CD4-positive, alpha-beta memory T cell (primary cell): ENCODE results near the gene EIPR1. TPM values are rescaled to one million over a fixed set of nuclear protein-coding genes. Genes with fewer than 3 reads are reported as not detected.

ENCODE experiments used
- CTCF ChIA-PET: fragments of 350-600 bp; sonication (Branson Sonifier 250); formaldehyde crosslinking; loops from one replicate; lab custom pipeline; 2021; ENCODE audit warnings: inconsistent platforms; ENCODE audit not compliant: partially characterized antibody; lab: Charles Lee
- POLR2A ChIA-PET: fragments of 350-600 bp; sonication (Branson Sonifier 250); formaldehyde crosslinking; loops from one replicate; lab custom pipeline; 2021; ENCODE audit not compliant: partially characterized antibody; lab: Charles Lee
- DNase-seq, 5 donors: peaks; one replicate each; pipeline versions ENCODE4 v3.0.0 to v3.0.0-alpha.2; 2020 to 2022; ENCODE audit warnings: mixed read lengths in 1 of 5
- H3K27ac ChIP-seq: one replicate; pipeline ENCODE4 v1.7.0; 2013; ENCODE audit warnings: low read depth, low read length
- H3K27me3 ChIP-seq: 2 replicates; pipeline ENCODE4 v1.7.0; 2013; ENCODE audit warnings: mild to moderate bottlenecking, low read length, moderate library complexity; ENCODE audit not compliant: insufficient read depth
- H3K36me3 ChIP-seq: 2 replicates; pipeline ENCODE4 v1.7.0; 2013; ENCODE audit warnings: mild to moderate bottlenecking, low read length, moderate library complexity; ENCODE audit not compliant: insufficient read depth
- H3K4me1 ChIP-seq: 2 replicates; pipeline ENCODE4 v1.7.0; 2013; ENCODE audit warnings: mild to moderate bottlenecking, low read length, moderate library complexity; ENCODE audit not compliant: insufficient read depth
- H3K4me3 ChIP-seq, 2 donors: one replicate each; pipeline ENCODE4 v1.7.0; 2013; ENCODE audit warnings: low read length in 2 of 2, mild to moderate bottlenecking in 1 of 2
- H3K9me3 ChIP-seq, 2 donors: one replicate each; pipeline ENCODE4 v1.7.0; 2013; ENCODE audit warnings: low read length in 2 of 2, control low read depth in 1 of 2; ENCODE audit not compliant: control insufficient read depth in 1 of 2
- H3K27ac Mint-ChIP-seq, 7 donors: one replicate each; pipeline ENCODE4 v1.8.0; 2020 to 2021; ENCODE audit warnings: mixed read lengths in 7 of 7, mild to moderate bottlenecking in 6 of 7, inconsistent platforms in 3 of 7, moderate library complexity in 3 of 7
- H3K27me3 Mint-ChIP-seq, 2 donors: one replicate each; pipeline ENCODE4 v1.8.0; 2020 to 2021; ENCODE audit warnings: mixed read lengths in 2 of 2
- H3K36me3 Mint-ChIP-seq, 2 donors: one replicate each; pipeline ENCODE4 v1.8.0; 2020 to 2021; ENCODE audit warnings: mixed read lengths in 2 of 2, inconsistent platforms in 1 of 2, mild to moderate bottlenecking in 1 of 2
- H3K4me1 Mint-ChIP-seq, 4 donors: one replicate each; pipeline ENCODE4 v1.8.0; 2020 to 2021; ENCODE audit warnings: mixed read lengths in 4 of 4, mild to moderate bottlenecking in 1 of 4
- H3K4me3 Mint-ChIP-seq, 8 donors: one replicate each; pipeline ENCODE4 v1.8.0; 2020 to 2021; ENCODE audit warnings: mixed read lengths in 8 of 8, mild to moderate bottlenecking in 7 of 8, moderate library complexity in 6 of 8, inconsistent platforms in 3 of 8
- H3K9me3 Mint-ChIP-seq, 8 donors: one replicate each; pipeline ENCODE4 v1.8.0; 2020 to 2021; ENCODE audit warnings: mixed read lengths in 8 of 8, mild to moderate bottlenecking in 5 of 8, inconsistent platforms in 3 of 8, moderate library complexity in 1 of 8
- intact Hi-C: fragments of 100-400 bp; cut with micrococcal nuclease; formaldehyde crosslinking; loops from one replicate; pipeline ENCODE4 v1.15.1; 2023
- polyA plus RNA-seq, 2 donors: library from polyadenylated mRNA; unstranded; fragments of 300-500 nt; fragmentation: Illumina TruSeq; gene quantifications; one replicate each; pipeline ENCODE4 v1.2.3, GENCODE V29; 2021
- total RNA-seq, 2 experiments: library from RNA; stranded (reverse); gene quantifications; one replicate each; pipeline ENCODE4 v1.2.3, GENCODE V29; 2021

The EIPR1 gene
- total and polyA plus RNA-seq, 4 experiments from 2014 or later, result 18.2 to 48.0 (median 26.2) TPM

DNA sequence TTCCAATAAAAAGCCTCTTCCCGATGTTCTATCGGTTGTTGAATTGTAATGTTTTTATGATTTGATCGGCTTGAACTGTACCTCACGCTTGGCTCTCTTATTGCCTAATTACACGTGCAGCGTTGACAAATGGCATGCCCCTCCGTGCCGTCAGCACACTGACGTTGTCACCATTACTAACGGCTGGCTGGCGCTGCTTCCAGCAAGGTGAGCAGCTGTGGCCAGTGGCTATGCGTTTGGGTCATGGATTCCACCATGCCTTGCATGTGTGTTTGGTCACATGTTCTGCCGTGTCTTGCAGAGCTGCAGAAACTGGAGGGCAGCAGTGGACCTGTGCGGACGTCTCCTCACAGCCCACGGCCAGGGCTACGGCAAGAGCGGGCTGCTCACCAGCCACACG is 44.0 kb upstream of the EIPR1 start:
- Histone ChIP-seq H3K27ac (no peak overlapping the region), H3K4me1 (no peaks in the 10 kb centered on the region), H3K27me3 (no peaks in the 10 kb centered on the region), H3K9me3 (no peaks in the 10 kb centered on the region), H3K36me3 (peaks cover 34% of the 10 kb centered on the region), H3K4me3 (no peak overlapping the region)
- no peak for DNase-seq
- Mint-ChIP-seq H3K4me1 (peaks cover 3 to 6% (median 5%) of the 10 kb centered on the region in 4 donors), H3K27me3 (no peaks in the 10 kb centered on the region), H3K4me3 (no peak overlapping the region), H3K36me3 (peaks cover 40 to 69% of the 10 kb centered on the region in 2 donors), H3K27ac (no peak overlapping the region), H3K9me3 (no peaks in the 10 kb centered on the region)
- ChIA-PET POLR2A (no interaction called here), CTCF (interaction anchor here (1.0 to 7.7 kb wide), 6 partner anchors 8 to 231 kb away, joined by 3 to 109 read pairs (median 7); partner anchors contain the start of gene TRAPPC12)
- intact Hi-C loops, result no loop called here

DNA sequence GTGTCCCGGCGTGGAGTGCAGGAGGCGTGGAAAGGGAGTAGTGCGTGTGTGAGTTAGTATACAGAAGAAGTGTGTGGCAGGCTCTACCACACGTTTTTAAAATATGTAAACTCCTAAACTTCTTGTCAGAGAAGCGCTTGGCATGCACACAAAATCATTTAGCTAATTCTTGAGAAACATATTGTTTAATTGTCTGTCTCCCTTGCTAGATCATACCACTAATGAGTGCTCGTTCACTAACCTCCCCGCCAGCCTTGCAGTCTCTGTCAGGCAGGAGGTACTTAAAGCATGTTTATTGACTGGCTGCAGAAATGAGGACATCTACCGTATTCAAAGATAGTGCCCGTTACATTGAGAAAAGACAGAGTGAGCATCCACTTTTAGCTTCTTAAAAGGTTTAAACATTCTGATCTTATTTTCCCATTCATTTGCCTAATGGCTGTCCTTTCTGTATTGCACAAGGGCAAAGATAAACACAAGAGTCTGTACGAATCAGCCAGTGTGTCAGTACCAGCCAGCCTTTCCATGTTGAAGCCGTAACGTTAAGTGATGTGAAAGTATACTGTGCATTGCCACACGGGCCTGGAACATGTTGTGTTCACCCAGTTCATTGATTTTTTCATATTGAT is 43.3 kb upstream of the EIPR1 start:
- Mint-ChIP-seq H3K36me3 (peaks cover 40 to 68% of the 10 kb centered on the region in 2 donors), H3K4me3 (no peak overlapping the region), H3K9me3 (no peaks in the 10 kb centered on the region), H3K27me3 (no peaks in the 10 kb centered on the region), H3K4me1 (peaks cover 4 to 6% (median 5%) of the 10 kb centered on the region in 4 donors), H3K27ac (peak overlapping the region in 1 of 7 donors; percentile 43)
- H3K4me1 ChIP-seq, result no peaks in the 10 kb centered on the region
- POLR2A ChIA-PET, result no interaction called here
- intact Hi-C loops, result no loop called here
- no peak for DNase-seq
- peaks cover 27% of the 10 kb centered on the region for H3K36me3 ChIP-seq
- CTCF ChIA-PET, result interaction anchor here (1.0 to 7.7 kb wide), 5 partner anchors 8 to 232 kb away, joined by 3 to 109 read pairs (median 6); no protein-coding TSS in a partner anchor
- no peaks in the 10 kb centered on the region for H3K27me3 ChIP-seq
- no peak overlapping the region for H3K27ac ChIP-seq
- H3K9me3 ChIP-seq, result no peaks in the 10 kb centered on the region
- H3K4me3 ChIP-seq, result no peak overlapping the region

- Mint-ChIP-seq H3K27me3 (no peaks in the 10 kb centered on the region), H3K4me3 (no peak overlapping the region), H3K9me3 (no peaks in the 10 kb centered on the region), H3K27ac (peak overlapping the region in 1 of 7 donors; percentile 70), H3K4me1 (peaks cover 5 to 6% (median 5%) of the 10 kb centered on the region in 4 donors), H3K36me3 (peaks cover 35 to 64% of the 10 kb centered on the region in 2 donors)
- Histone ChIP-seq H3K4me3 (no peak overlapping the region), H3K4me1 (no peaks in the 10 kb centered on the region), H3K36me3 (peaks cover 25% of the 10 kb centered on the region), H3K9me3 (no peaks in the 10 kb centered on the region), H3K27ac (no peak overlapping the region), H3K27me3 (no peaks in the 10 kb centered on the region)
- CTCF ChIA-PET, result interaction anchor here (1.0 to 7.7 kb wide), 5 partner anchors 8 to 233 kb away, joined by 3 to 109 read pairs (median 6); no protein-coding TSS in a partner anchor
- POLR2A ChIA-PET, result interaction anchor here (0.6 to 1.0 kb wide), 2 partner anchors 41 to 137 kb away, joined by 3 read pairs; partner anchors contain the start of gene TRAPPC12
- DNase-seq, result peak in 1 of 5 donors; percentile 16
- intact Hi-C loops, result no loop called here
Measured at GRCh38 chr2:3420076-3420768, 42.6 kb upstream of the EIPR1 start.

DNA sequence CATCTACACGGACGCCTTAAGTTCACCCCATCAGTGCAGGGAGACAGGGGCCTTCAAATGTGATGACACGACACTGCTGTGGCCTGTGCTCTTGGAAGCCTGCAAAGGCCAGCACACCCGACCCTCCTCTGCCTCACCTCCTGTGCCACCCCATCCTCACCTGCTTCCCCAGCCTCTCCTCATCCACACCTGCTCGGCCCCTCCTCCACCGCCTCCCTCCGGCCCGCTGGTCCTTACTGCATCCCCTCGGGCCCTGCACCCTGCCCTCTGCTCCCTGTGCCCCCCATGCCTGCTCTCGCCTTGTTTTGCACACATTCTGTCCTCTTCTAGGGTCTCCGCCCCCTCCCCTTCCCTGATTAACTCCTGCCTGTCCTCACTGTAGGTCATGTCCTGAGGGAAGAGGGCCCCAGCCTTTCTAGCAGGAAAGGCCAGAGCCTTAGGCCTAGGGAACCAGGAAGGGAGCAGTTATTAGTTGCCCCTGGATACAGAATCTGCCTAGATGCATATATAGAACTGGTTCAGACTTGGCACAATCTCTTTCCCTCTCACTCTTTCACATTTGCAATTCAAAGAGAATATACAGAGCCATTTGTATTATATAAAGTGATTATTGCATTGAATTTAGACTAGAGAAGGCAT is 41.3 kb upstream of the EIPR1 start:
- Histone ChIP-seq H3K27ac (no peak overlapping the region), H3K27me3 (no peaks in the 10 kb centered on the region), H3K4me1 (no peaks in the 10 kb centered on the region), H3K4me3 (no peak overlapping the region), H3K9me3 (no peaks in the 10 kb centered on the region), H3K36me3 (peaks cover 17% of the 10 kb centered on the region)
- Mint-ChIP-seq H3K27ac (no peak overlapping the region), H3K4me3 (no peak overlapping the region), H3K4me1 (peaks cover 3 to 5% (median 4%) of the 10 kb centered on the region in 4 donors), H3K36me3 (peaks cover 36 to 65% of the 10 kb centered on the region in 2 donors), H3K27me3 (no peaks in the 10 kb centered on the region), H3K9me3 (no peaks in the 10 kb centered on the region)
- intact Hi-C loops, result no loop called here
- no peak for DNase-seq
- CTCF ChIA-PET, result interaction anchor here (2.7 kb wide), 1 partner anchor 11 kb away, joined by 8 read pairs; no protein-coding TSS in a partner anchor
- POLR2A ChIA-PET, result no interaction called here

- no peaks in the 10 kb centered on the region for H3K9me3 ChIP-seq
- H3K27me3 Mint-ChIP-seq, result no peaks in the 10 kb centered on the region
- CTCF ChIA-PET, result interaction anchor here (2.9 kb wide), 1 partner anchor 9 kb away, joined by 35 read pairs; no protein-coding TSS in a partner anchor
- H3K27ac Mint-ChIP-seq, result peak overlapping the region in 2 of 7 donors; percentile 48 to 66
- no peak overlapping the region for H3K4me3 ChIP-seq
- no peak for DNase-seq
- H3K36me3 ChIP-seq, result peaks cover 11% of the 10 kb centered on the region
- no peak overlapping the region for H3K4me3 Mint-ChIP-seq
- no peaks in the 10 kb centered on the region for H3K4me1 ChIP-seq
- POLR2A ChIA-PET, result no interaction called here
- peaks cover 9 to 17% (median 15%) of the 10 kb centered on the region in 4 donors for H3K4me1 Mint-ChIP-seq
- peaks cover 24 to 54% of the 10 kb centered on the region in 2 donors for H3K36me3 Mint-ChIP-seq
- H3K27me3 ChIP-seq, result no peaks in the 10 kb centered on the region
- H3K27ac ChIP-seq, result no peak overlapping the region
- intact Hi-C loops, result no loop called here
- no peaks in the 10 kb centered on the region for H3K9me3 Mint-ChIP-seq
Measured at GRCh38 chr2:3414133-3414860, 36.7 kb upstream of the EIPR1 start.

DNA sequence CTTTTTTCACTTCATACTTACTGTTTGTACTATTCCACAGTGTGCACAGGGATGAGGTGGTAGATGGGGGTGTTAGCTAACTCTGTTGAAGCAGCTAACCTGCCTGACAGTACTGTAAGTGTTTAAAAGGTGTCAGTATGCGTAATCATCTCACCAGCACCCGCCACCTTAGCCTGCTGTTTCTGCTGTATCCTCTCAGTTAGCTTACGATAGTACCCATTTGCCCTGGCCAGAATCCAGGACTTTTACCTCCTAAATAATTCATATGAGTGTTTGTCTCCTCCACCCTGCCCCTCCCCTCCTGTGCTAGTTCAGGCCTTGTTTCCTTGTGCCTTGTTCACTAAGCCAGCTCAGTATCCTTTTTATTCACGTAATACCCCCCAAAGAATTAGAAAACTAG is 36.1 kb upstream of the EIPR1 start:
- ChIA-PET POLR2A (no interaction called here), CTCF (interaction anchor here (1.4 to 2.9 kb wide), 3 partner anchors 7 to 16 kb away, joined by 3 to 35 read pairs (median 6); no protein-coding TSS in a partner anchor)
- H3K27ac Mint-ChIP-seq, result peak overlapping the region in 4 of 7 donors; percentile 51 to 66 (median 59)

More for the DNA sequence above, 36.1 kb upstream of the EIPR1 start:
- Histone ChIP-seq H3K27ac (no peak overlapping the region), H3K9me3 (no peaks in the 10 kb centered on the region), H3K36me3 (peaks cover 11% of the 10 kb centered on the region), H3K4me3 (no peak overlapping the region), H3K4me1 (no peaks in the 10 kb centered on the region), H3K27me3 (no peaks in the 10 kb centered on the region)
- H3K27me3 Mint-ChIP-seq, result no peaks in the 10 kb centered on the region
- H3K36me3 Mint-ChIP-seq, result peaks cover 23 to 52% of the 10 kb centered on the region in 2 donors
- intact Hi-C loops, result no loop called here
- peaks cover 9 to 20% (median 18%) of the 10 kb centered on the region in 4 donors for H3K4me1 Mint-ChIP-seq
- no peak overlapping the region for H3K4me3 Mint-ChIP-seq
- no peak for DNase-seq
- H3K9me3 Mint-ChIP-seq, result no peaks in the 10 kb centered on the region
